ENCODE data around the gene ZNF541. TPM values are rescaled to one million over a fixed set of nuclear protein-coding genes. Genes with fewer than 3 reads are reported as not detected.

Gene ZNF541
- polyA plus RNA-seq, 3 donors, result not detected

GRCh38 chr19:47615230-47615629 is 42.3 kb upstream of the ZNF541 start:
- no peak overlapping the region for H3K27ac ChIP-seq (ENCODE audit: low read depth in 1 of 2, low read length in 2 of 2)
- peaks cover 4 to 21% of the 10 kb centered on the region in 2 donors for H3K36me3 ChIP-seq (replicated peaks in 1 of 2; ENCODE audit: control insufficient read depth in 1 of 2, insufficient read depth in 2 of 2, low read length in 2 of 2)
- peaks cover 94% of the 10 kb centered on the region for H3K79me2 ChIP-seq (ENCODE audit: insufficient read depth, low read length)
- Mint-ChIP-seq H3K4me1 (peaks cover 43% of the 10 kb centered on the region), H3K36me3 (peaks cover 17 to 43% of the 10 kb centered on the region in 2 donors), H3K9me3 (peaks cover 0 to 2% (median 0%) of the 10 kb centered on the region in 7 donors), H3K27ac (peak overlapping the region in 2 of 7 donors; percentile 13 to 37), H3K27me3 (ENCODE audit: low read depth in 3 of 3) (peaks cover 0 to 2% (median 1%) of the 10 kb centered on the region in 3 donors), H3K4me3 (no peak overlapping the region)
- no peaks in the 10 kb centered on the region for H3K9me3 ChIP-seq (replicated peaks in 1 of 2; ENCODE audit: control insufficient read depth in 1 of 2, insufficient read depth in 1 of 2, low read length in 2 of 2)
- WGBS (ENCODE audit: insufficient coverage), result 89% methylated on average over 4 of the region's 7 CpGs
- no peak overlapping the region for H3K4me2 ChIP-seq (replicated peaks; ENCODE audit: extremely low read depth, low read length, poor library complexity, severe bottlenecking)
- no peak for TF ChIP-seq CTCF (IDR thresholded peaks at IDR 0.05)
- H4K20me1 ChIP-seq (ENCODE audit: insufficient read depth, low read length), result peaks cover 97% of the 10 kb centered on the region
- H3K9ac ChIP-seq (ENCODE audit: insufficient read depth, low read length, poor library complexity, severe bottlenecking), result no peak overlapping the region
- peaks cover 24 to 27% of the 10 kb centered on the region in 2 donors for H3K4me1 ChIP-seq (ENCODE audit: control insufficient read depth in 1 of 2, insufficient read depth in 2 of 2, low read length in 2 of 2)
- H2AFZ ChIP-seq (ENCODE audit: insufficient read depth, low read depth, low read length, poor library complexity, severe bottlenecking), result no peak overlapping the region
- no peaks in the 10 kb centered on the region for H3K27me3 ChIP-seq (ENCODE audit: control insufficient read depth in 2 of 2, insufficient read depth in 2 of 2, low read length in 2 of 2)
- intact Hi-C loops (cut with micrococcal nuclease), result no loop called here
- no peak overlapping the region for H3K4me3 ChIP-seq (replicated peaks in 1 of 3; ENCODE audit: low read depth in 2 of 3, low read length in 3 of 3)
- no peak for DNase-seq

GRCh38 chr19:47614559-47614958 is 41.6 kb upstream of the ZNF541 start:
- WGBS (ENCODE audit: insufficient coverage), result 91% methylated on average over 4 of the region's 10 CpGs
- peaks cover 94% of the 10 kb centered on the region for H3K79me2 ChIP-seq (ENCODE audit: insufficient read depth, low read length)
- Mint-ChIP-seq H3K27ac (peak overlapping the region in 1 of 7 donors; percentile 4), H3K4me1 (peaks cover 39% of the 10 kb centered on the region), H3K36me3 (peaks cover 10 to 36% of the 10 kb centered on the region in 2 donors), H3K4me3 (no peak overlapping the region), H3K27me3 (ENCODE audit: low read depth in 3 of 3) (peaks cover 0 to 2% (median 1%) of the 10 kb centered on the region in 3 donors), H3K9me3 (peaks cover 0 to 2% (median 0%) of the 10 kb centered on the region in 7 donors)
- H4K20me1 ChIP-seq (ENCODE audit: insufficient read depth, low read length), result peaks cover 95% of the 10 kb centered on the region
- H3K9me3 ChIP-seq (replicated peaks in 1 of 2; ENCODE audit: control insufficient read depth in 1 of 2, insufficient read depth in 1 of 2, low read length in 2 of 2), result no peaks in the 10 kb centered on the region
- no peak overlapping the region for H3K27ac ChIP-seq (ENCODE audit: low read depth in 1 of 2, low read length in 2 of 2)
- no peak overlapping the region for H3K4me2 ChIP-seq (replicated peaks; ENCODE audit: extremely low read depth, low read length, poor library complexity, severe bottlenecking)
- intact Hi-C loops (cut with micrococcal nuclease), result loop anchor here in 1 of 2 donors (5.0 kb wide), 1 partner anchor 48 kb away; no protein-coding TSS in a partner anchor
- TF ChIP-seq CTCF (IDR thresholded peaks at IDR 0.05), result no peak
- no peak overlapping the region for H3K4me3 ChIP-seq (replicated peaks in 1 of 3; ENCODE audit: low read depth in 2 of 3, low read length in 3 of 3)
- no peak overlapping the region for H2AFZ ChIP-seq (ENCODE audit: insufficient read depth, low read depth, low read length, poor library complexity, severe bottlenecking)
- DNase-seq, result no peak
- no peak overlapping the region for H3K9ac ChIP-seq (ENCODE audit: insufficient read depth, low read length, poor library complexity, severe bottlenecking)
- H3K36me3 ChIP-seq (replicated peaks in 1 of 2; ENCODE audit: control insufficient read depth in 1 of 2, insufficient read depth in 2 of 2, low read length in 2 of 2), result peaks cover 4 to 15% of the 10 kb centered on the region in 2 donors
- peaks cover 26 to 34% of the 10 kb centered on the region in 2 donors for H3K4me1 ChIP-seq (ENCODE audit: control insufficient read depth in 1 of 2, insufficient read depth in 2 of 2, low read length in 2 of 2)
- H3K27me3 ChIP-seq (ENCODE audit: control insufficient read depth in 2 of 2, insufficient read depth in 2 of 2, low read length in 2 of 2), result no peaks in the 10 kb centered on the region

Data from CD14-positive monocyte (primary cell).